NT2/D1 (cell line): ENCODE data around the gene DGCR6L.
A peak's percentile ranks its signal among the peaks of the same experiment; 100 is the strongest.
"Not testable (repeated sequence)": the region's sequence is repeated elsewhere in the genome, so short reads cannot be mapped to it uniquely, and the experiment has no call there.

Source experiments
- DNase-seq: peaks from one replicate; pipeline ENCODE4 v3.0.0-alpha.2; 2011; ENCODE audit warnings: low read depth, low spot score
- H3K27me3 ChIP-seq: 2 replicates; pipeline ENCODE4 v1.6.0; 2011; ENCODE audit warnings: mild to moderate bottlenecking; ENCODE audit not compliant: insufficient read length, insufficient read depth
- H3K36me3 ChIP-seq: 2 replicates; pipeline ENCODE4 v1.6.1; 2011; ENCODE audit warnings: mild to moderate bottlenecking, low read length, mixed read lengths; ENCODE audit not compliant: insufficient read depth, insufficient read length
- H3K4me1 ChIP-seq: 2 replicates; pipeline ENCODE4 v1.5.1; 2011; ENCODE audit not compliant: insufficient read depth, insufficient read length
- H3K4me3 ChIP-seq: 2 replicates; pipeline ENCODE4 v1.5.1; 2011; ENCODE audit warnings: low read depth; ENCODE audit not compliant: insufficient read length
- H3K9ac ChIP-seq: 2 replicates; pipeline ENCODE4 v1.6.0; 2011; ENCODE audit warnings: low read depth; ENCODE audit not compliant: insufficient read length
- H3K9me3 ChIP-seq: 2 replicates; pipeline ENCODE4 v1.5.1; 2011; ENCODE audit warnings: mild to moderate bottlenecking, low read length; ENCODE audit not compliant: insufficient read depth
- YY1 ChIP-seq: IDR thresholded peaks from 2 replicates; pipeline ENCODE4 v1.6.1; 2011; ENCODE audit not compliant: insufficient read length, insufficient read depth
- ZNF274 ChIP-seq: IDR thresholded peaks from 2 replicates; pipeline ENCODE4 v1.6.1; 2011; ENCODE audit warnings: mild to moderate bottlenecking, low read depth, low read length

The DGCR6L gene

GRCh38 chr22:20319745-20320658 is at the start of gene DGCR6L:
TSS of gene DGCR6L (minus strand) at chr22:20320060. CDS start at chr22:20319988, 72 bp downstream.
- H3K9me3 ChIP-seq = no peaks in the 10 kb centered on the region
- DNase-seq = peak; percentile 81
- peak within 1 kb of the TSS; percentile 76 for H3K4me3 ChIP-seq
- peak within 1 kb of the TSS; percentile 93 for H3K9ac ChIP-seq
- H3K4me1 ChIP-seq = peaks cover 14% of the 10 kb centered on the region
- TF ChIP-seq YY1 (no peak), ZNF274 (no peak)
- peaks cover 5% of the 10 kb centered on the region for H3K36me3 ChIP-seq
- no peaks in the 10 kb centered on the region for H3K27me3 ChIP-seq

- H3K4me1 ChIP-seq, H3K4me3 ChIP-seq, H3K27me3 ChIP-seq, H3K36me3 ChIP-seq, DNase-seq, H3K9ac ChIP-seq, H3K9me3 ChIP-seq: not testable (repeated sequence)
Observed at GRCh38 chr22:20368875-20369274, 49.0 kb upstream of the DGCR6L start.

GRCh38 chr22:20366841-20367240 is 47.0 kb upstream of the DGCR6L start:
- not testable (repeated sequence) for H3K4me1 ChIP-seq, DNase-seq, H3K36me3 ChIP-seq, H3K4me3 ChIP-seq, H3K27me3 ChIP-seq, H3K9ac ChIP-seq, H3K9me3 ChIP-seq

GRCh38 chr22:20364335-20365260 is 44.7 kb upstream of the DGCR6L start:
- H3K9ac ChIP-seq, H3K9me3 ChIP-seq, H3K4me3 ChIP-seq, H3K4me1 ChIP-seq, H3K27me3 ChIP-seq, H3K36me3 ChIP-seq, DNase-seq: not testable (repeated sequence)

- H3K9me3 ChIP-seq, H3K9ac ChIP-seq, H3K4me1 ChIP-seq, H3K36me3 ChIP-seq, H3K27me3 ChIP-seq, H3K4me3 ChIP-seq, DNase-seq: not testable (repeated sequence)
Observed at GRCh38 chr22:20362403-20362802, 42.5 kb upstream of the DGCR6L start.

- not testable (repeated sequence) for H3K36me3 ChIP-seq, H3K9ac ChIP-seq, DNase-seq, H3K9me3 ChIP-seq, H3K4me1 ChIP-seq, H3K27me3 ChIP-seq, H3K4me3 ChIP-seq
Observed at GRCh38 chr22:20361752-20362229, 41.9 kb upstream of the DGCR6L start.

- H3K9me3 ChIP-seq, H3K27me3 ChIP-seq, H3K4me1 ChIP-seq, H3K9ac ChIP-seq, DNase-seq, H3K36me3 ChIP-seq, H3K4me3 ChIP-seq: not testable (repeated sequence)
Observed at GRCh38 chr22:20360866-20361751, 41.2 kb upstream of the DGCR6L start.

- H3K36me3 ChIP-seq, H3K4me1 ChIP-seq, H3K9ac ChIP-seq, DNase-seq, H3K27me3 ChIP-seq, H3K4me3 ChIP-seq, H3K9me3 ChIP-seq: not testable (repeated sequence)
Observed at GRCh38 chr22:20360261-20360660, 40.4 kb upstream of the DGCR6L start.

- H3K36me3 ChIP-seq, H3K4me3 ChIP-seq, H3K27me3 ChIP-seq, H3K9ac ChIP-seq, DNase-seq, H3K9me3 ChIP-seq, H3K4me1 ChIP-seq: not testable (repeated sequence)
Observed at GRCh38 chr22:20358503-20359239, 38.8 kb upstream of the DGCR6L start.

- not testable (repeated sequence) for DNase-seq, H3K9me3 ChIP-seq, H3K36me3 ChIP-seq, H3K9ac ChIP-seq, H3K4me1 ChIP-seq, H3K4me3 ChIP-seq, H3K27me3 ChIP-seq
Observed at GRCh38 chr22:20357967-20358366, 38.1 kb upstream of the DGCR6L start.
